EL (cell line): ENCODE results near the gene GOLGA8R.
"Not testable (repeated sequence)": the region's sequence is repeated elsewhere in the genome, so short reads cannot be mapped to it uniquely, and the experiment has no call there.

Experiments used
- DNase-seq: peaks from one replicate; pipeline ENCODE4 v3.0.0-alpha.2; 2016

GOLGA8R gene, protein sequence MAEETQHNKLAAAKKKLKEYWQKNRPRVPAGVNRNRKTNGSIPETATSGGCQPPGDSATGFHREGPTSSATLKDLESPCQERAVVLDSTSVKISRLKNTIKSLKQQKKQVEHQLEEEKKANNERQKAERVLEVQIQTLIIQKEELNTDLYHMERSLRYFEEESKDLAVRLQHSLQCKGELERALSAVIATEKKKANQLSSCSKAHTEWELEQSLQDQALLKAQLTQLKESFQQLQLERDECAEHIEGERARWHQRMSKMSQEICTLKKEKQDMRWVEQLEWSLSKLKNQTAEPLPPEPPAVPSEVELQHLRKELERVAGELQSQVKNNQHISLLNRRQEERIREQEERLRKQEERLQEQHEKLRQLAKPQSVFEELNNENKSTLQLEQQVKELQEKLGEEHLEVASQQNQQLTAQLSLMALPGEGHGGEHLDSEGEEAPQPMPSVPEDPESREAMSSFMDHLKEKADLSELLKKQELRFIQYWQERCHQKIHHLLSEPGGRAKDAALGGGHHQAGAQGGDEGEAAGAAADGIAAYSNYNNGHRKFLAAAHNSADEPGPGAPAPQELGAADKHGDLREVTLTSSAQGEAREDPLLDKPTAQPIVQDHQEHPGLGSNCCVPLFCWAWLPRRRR

DNA sequence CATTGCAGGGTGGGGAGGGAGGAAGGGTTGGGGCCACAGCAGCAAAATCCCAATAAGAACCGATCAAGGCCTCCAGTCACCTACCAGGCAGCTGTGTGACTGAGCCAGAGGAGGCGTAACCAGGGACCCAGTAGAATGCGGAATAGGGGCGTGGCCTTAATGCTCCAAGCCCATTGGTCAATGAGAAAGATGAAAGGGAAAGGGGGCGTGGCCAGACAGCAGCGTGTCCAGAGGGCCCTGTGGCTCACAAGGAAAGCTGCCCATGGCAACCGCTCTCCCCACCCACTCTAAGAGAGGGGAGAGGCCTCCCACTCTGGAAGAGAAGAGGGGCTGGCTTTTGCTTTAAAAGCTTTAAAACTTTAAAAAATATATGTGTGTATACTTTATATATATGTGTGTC is at the start of gene GOLGA8R:
Gene GOLGA8R (minus strand): TSS at position 101 of the 400 bp plus-strand sequence. CDS start 98 bp downstream, at position 3.
- not testable (repeated sequence) for DNase-seq

DNA sequence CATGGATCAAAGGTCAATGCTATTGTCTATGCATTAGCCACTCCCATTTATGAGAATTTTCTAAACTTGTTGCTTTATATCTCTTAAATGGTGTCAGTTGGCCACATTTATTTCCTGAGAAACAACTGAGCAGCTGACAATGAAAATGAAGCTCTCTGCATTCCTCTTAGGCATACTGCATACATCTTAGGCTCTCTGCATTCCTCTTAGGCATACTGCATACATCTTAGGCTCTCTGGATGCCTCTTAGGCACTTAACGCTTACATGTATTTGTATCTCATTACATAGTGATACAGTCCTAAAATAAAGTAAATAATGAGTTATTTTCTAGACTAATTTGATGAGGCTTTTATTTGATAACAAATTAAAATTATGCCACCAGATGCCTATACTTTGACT is 49.8 kb upstream of the GOLGA8R start:
- not testable (repeated sequence) for DNase-seq

DNA sequence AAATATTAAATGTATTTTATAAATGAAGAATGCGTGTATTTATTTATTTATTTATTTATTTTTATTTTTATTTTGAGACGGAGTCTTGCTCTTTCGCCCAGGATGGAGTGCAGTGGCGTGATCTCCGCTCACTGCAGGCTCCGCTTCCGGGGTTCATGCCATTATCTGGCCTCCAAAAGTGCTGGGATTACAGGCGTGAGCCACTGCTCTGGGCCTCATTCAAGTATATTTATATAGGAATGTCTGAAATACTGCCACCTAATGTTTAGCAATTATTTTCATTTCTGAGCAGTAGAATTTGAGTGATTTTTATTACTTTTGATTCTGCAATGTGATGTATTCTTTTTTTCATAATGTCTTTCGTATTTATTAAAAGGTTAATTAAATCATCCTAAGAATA is 48.1 kb upstream of the GOLGA8R start:
- not testable (repeated sequence) for DNase-seq

DNA sequence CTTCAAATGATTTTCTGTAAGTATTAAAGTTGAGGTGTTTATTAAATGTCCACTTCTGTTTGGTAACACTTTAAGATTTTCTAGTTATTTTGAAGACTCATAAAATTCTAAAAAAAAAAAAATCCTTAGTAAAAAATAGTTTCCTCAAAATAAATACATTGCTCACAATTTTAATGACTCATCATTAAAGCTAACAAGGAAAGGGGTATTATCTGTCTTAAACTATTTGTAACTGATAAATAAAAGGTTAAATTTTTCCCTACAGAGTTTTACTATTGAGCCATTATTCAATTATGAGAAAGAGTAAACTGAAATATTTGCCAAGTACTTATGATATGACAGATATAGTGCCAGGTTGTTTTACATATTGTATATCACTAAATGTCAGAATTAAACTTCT is 38.6 kb upstream of the GOLGA8R start:
- not testable (repeated sequence) for DNase-seq

DNA sequence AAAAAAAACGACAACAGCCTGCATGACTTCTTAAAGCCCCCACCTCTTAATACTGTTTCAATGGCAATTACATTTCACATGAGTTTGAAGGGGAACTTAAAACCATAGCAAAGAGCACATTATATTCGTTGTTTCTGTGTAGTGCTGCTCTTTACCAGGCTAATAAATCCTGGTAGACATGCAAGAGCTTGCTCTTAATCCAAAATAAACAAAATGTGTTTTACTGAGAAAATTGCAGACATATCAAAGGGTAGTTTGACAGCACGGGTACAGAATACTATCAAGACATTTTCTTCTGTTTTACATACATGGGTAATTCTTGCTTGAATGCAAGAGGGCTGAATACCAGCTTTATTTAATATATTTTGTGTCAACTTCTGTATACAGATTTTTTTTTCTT is 24.3 kb upstream of the GOLGA8R start:
- not testable (repeated sequence) for DNase-seq

DNA sequence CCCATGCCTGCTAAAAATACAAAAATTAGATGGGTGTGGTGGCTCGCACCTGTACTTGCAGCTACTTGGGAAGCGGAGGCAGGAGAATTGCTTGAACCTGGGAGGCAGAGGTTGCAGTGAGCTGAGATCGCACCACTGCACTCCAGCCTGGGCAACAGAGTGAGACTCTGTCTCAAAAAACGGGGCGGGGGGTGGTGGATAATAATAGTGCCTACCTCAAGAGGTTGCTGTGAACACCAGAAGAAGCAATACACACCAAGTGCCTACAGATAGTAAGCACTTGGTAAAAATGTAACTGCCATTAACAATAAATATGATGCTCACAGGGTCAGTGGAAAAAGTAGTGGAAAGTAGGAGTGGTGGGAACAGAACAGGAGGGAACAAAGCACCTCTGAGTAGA is 21.8 kb upstream of the GOLGA8R start:
- not testable (repeated sequence) for DNase-seq

DNA sequence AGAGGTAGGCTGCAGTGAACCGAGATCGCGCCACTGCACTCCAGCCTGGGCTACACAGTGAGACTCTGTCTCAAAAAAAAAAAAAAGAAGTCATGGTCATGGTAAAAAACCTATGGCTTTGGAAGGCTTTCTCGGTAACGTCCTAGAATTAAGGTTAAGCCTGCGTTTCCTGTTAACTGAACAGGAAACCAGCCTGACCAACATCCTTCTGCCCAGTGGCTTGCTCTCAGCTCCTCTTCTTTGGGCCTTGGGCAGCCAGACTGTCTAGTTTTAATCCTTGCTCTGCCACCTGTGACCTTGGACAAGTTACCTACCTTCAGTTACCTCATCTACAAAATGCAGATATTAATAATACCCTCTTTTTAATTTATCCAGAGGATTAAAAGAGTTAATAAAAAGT is 6.7 kb upstream of the GOLGA8R start:
- DNase-seq, result not testable (repeated sequence)

DNA sequence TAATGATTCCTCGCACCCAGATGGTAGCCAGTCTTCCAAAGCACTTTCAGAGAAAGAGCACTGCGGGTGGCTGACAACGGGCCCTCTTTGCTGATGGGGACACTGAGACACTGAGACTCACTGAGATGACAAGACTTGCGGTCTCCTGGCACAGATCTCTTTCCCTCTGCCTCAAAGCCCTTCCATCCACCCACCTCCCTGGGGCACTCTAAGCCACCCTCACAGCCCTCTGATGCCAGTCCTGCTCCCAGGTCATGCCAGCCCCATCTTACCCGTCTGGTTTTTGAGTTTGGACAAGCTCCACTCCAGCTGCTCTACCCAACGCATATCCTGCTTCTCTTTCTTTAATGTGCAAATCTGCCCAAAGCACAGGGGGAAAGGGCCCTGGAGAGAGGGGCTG is 6.4 kb downstream of the GOLGA8R start:
- DNase-seq, result not testable (repeated sequence)

DNA sequence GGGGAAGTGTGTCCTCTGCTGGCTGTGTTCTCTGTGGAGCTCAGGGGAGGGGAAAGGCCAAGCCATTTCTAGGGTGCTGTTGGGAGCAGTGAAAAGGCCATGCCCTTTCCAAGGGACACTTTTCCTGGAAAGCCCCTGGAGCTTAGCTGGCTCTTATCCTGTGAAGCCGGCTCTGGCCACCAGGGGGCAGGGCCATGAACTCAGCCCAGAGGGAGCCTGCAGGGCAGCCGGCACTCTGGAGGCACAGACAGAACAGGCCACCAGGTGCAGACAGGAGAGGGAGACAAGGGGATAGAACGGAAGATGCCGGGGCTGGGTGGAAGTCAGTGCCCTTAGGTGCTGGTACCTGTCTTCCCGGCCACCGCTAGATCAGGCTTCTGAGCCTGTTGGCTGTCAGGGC is 15.1 kb downstream of the GOLGA8R start:
- not testable (repeated sequence) for DNase-seq

DNA sequence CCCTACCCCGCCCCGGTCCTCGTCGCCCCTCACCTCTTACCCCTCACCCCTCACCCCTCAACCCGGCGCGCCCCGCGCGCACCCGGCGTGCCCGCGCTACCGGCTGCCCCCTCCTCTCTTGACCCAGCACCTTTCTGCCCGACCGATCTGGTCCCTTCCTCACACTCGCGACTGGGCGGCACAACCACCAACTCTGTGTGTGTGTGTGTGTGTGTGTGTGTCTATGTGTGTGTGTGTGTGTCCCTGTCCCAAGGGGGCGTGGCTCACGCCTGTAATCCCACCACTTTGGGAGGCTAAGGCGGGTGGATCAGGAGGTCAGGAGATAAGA is 20.4 kb downstream of the GOLGA8R start:
- DNase-seq, result not testable (repeated sequence)

DNA sequence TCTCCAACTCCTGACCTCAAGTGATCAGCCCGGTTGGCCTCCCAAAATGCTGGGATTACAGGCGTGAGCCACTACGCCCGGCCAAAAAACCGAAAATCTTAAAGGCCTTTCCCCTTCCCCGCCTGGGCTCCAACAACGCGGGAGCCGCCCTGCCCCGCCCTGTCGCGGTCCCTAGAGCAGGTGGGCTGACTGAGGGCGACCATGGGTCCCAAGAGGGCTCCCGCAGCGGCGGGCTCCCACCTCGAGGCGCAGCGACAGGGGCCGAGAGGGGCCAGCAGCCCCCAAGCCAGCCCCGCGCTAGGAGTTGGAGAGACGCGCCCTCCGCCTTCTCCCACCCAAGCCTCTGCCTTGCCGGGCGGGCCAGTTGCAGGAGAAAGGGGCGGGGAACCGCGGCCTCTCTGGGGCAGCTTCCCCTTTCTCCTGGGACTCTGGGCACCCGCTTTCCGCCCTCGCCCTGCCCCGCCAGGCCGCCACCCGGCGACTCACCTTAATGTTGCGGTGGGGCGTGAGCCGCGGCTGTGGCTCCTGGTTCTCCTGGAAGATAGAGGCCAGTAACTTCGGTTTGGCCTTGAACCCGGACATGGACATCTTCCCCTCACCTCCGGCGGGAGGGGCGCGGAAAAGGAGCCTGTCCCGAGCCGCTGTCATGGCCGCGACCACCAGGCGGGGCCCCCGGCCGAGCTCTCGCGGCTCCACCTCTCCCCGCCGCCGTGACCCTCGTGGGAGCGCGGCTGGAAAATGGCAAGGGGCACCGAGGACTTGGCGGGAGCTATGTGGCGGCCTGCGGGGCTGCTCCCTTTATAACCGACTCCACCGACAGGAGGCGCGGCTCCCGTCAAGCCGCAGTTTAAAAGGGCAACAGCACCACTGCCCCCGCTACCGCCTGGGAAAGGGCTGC is 21.0 kb downstream of the GOLGA8R start, which contains the start of gene CHRFAM7A:
Gene CHRFAM7A (minus strand): TSS at position 775 of the 898 bp plus-strand sequence. CDS start 10,189 bp downstream, outside the sequence.
- not testable (repeated sequence) for DNase-seq

DNA sequence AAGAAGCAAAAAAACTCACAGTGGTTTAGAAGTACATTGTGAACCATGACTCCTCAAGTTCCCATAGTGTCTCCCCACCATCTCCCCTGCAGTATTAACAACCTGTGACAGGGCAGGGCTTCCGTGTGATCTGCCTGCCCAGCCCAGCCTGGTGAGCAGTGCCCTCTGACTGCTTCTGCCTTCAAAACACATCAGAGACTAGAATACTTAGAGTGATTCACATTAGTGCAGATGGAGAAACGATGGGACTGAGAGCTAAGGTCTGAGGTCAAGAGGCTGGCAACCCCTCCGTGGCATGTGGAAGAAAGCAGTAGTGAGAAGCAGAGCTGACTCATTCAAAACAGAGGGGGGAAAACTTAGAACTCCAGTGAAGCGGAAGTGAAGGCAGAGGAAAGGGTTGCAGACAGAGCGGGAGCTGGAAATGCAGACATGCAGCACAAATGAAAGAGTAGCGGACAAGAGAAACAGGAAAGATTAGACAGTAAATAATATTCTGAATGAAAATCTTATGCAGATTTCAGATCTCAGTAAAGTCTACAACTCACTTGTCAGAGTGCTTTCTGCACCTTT is 27.7 kb downstream of the GOLGA8R start:
- DNase-seq, result not testable (repeated sequence)

DNA sequence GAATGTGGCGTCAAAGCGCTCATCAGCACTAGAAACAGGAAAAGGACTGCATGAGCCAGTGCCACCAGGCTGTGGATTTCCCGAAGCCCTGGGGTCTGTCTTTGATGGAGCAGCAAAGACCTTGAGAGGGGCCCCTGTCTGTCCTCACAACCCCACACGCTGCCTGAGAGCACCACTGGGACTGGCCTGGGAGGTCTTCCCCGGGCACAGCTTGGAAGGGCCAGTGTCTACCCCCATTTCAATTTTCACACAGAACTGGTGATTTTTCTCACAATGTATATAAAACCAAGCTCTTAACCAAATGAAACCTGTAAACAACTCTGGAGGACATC is 37.0 kb downstream of the GOLGA8R start:
- DNase-seq, result not testable (repeated sequence)

DNA sequence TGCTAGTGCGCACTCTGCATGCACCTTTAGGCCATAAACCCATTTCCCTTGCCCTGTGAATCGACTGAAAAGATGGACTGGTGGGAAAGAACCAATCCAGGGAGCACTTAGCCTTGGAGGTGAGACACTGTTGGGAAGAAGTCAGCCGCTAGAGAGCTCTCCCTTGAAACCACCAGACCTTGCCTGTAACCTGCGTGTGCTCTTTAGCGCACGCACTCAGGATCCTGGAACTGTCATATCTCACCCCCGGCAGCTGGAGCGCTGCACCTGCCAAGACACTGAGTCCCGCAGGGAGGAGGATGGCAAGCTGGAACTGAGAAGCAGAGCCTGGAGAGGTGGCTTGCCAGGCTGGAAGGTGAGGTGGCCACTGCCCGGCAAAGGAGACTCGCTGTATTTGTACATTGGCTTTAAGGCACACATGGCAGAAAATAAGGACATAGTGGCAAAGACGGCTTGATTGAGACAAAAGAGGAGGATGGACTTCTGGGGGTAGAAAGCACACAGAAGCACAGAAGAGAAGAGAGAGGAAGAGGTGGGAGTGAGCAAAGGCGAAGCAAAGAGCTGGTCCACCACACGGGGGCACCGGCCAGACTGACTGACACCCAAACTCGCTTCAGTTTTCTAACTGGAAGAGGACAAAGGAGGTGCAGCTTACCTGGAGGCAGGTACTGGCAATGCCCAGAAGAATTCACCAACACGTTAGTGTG is 37.5 kb downstream of the GOLGA8R start:
- DNase-seq, result not testable (repeated sequence)

DNA sequence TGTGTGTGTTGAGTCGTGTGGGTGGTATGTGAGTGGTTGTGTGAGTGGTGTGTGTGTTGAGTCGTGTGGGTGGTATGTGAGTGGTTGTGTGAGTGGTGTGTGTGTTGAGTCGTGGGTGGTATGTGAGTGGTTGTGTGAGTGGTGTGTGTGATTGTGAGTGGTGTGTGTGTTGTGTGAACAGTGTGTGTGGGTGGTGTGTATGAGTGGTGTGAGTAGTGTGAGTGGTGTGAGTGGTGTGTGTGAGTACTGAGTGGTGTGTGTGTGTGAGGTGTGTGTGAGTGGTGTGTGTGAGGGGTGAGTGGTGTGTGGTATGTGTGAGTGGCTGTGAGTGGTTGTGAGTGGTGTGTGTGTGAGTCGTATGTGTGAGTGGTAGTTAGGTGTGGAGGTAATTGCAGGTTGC is 38.2 kb downstream of the GOLGA8R start:
- not testable (repeated sequence) for DNase-seq

DNA sequence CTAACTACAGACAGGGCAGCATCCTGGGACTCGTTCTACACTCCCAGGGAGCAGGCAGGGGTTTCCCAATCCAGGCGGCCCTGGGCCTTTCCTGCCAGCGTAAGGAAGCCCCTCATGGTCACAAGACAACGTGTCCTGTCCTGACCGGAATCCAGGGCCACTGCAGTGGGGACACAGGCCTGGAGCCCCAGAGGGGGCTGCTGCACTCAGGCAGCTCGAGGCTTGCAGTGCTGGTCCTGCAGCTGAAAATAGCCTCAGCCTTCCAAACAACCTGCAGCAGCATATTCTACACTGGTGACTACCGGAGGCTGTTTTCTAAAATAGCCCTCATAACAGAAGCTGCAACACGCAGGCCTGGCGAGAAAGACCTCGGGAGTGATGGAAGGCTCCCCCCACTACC is 39.2 kb downstream of the GOLGA8R start:
- not testable (repeated sequence) for DNase-seq

DNA sequence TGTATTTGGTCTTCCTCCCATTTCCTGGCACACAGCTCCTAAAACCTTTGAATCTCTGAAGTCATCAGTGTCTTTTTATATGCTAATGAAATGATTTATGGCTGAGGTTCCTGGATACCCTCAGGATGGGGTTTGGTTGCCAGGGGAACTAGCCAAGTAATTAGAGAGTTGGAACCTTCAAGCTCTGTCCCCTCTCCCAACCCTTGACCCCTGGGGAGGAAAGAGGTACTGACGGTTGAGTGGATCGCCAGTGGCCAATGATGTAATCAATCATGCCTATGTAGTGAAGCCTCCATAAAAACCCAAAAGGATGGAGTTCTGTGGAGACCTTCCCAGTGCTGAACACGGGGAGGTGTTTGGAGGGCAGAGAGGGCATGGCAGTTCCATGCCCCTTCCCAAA is 45.8 kb downstream of the GOLGA8R start:
- not testable (repeated sequence) for DNase-seq

DNA sequence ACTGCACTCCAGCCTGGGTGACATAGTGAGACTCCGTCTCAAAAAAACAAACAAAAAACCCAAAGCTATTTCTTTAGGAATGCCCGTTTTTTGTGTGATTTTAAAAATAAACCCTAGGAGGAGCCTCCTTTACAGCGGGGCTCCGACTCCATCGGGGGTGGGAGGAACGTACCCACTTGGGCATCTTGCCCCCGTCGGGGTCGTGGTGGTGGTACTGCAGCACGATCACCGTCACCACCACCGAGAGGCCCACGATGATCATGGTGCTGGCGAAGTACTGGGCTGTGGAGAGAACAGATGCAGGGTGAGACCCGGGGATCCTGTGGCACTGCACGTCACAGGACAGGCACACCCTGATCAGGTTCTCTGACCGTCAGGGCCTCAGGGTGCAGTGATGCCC is 46.8 kb downstream of the GOLGA8R start:
- not testable (repeated sequence) for DNase-seq

DNA sequence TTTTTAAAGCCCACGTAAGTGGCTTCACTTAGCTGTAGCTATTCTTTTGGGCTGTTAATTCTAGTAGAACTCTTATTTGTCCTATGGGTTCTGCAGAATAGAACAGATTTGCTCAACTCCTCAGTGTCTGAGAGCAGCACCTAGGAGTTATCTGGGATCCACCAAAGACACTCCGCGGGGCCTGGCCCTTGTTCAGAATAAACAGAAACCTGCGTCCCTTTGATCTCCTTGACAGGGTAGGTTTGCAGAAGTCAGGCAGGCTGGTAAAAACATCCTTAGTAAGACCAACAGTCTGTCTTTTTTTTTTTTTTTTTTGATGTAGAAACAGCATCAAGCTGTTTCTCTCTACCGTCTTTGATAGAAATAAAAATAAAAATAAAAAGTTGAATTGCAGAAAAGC is 52.7 kb downstream of the GOLGA8R start:
- DNase-seq, result not testable (repeated sequence)

DNA sequence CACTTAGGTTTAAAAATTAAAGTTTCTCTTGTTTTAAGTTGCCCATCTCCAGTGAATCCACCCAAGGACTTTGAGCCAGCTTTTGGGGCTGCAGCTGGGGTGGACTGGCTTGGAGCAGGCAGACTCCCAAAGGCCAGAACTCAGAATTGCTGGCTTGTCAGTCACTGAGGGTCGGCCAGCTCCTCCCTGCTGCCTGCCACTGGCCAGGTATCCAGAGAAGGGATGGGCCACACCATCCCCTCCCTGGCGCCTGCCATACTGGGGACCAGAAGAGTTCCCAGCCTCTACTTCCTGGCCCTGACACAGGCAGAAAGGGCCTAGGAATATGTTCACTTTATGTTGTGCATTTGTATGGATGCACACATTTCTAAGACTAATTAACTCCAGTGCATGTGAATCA is 53.1 kb downstream of the GOLGA8R start:
- DNase-seq, result not testable (repeated sequence)

DNA sequence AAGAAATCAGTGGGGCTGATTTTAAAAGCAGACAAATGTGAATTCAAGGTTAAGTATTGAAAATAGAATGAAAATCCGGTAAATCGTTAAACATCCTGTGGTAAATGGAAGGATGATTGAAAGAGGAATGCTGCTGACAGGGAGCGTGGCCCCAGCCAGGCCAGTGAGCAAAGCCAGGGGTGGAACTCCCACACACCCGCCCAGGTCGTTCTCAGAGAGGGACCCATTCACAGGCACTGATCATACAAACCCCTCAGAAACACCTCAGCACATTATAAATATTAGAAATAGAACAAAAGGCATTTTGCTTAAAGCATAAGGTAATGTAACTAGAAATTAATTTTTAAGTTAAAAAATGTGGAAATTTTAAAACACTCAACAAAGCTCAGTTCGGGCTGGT is 59.0 kb downstream of the GOLGA8R start:
- DNase-seq, result not testable (repeated sequence)
